Neural cell (in vitro differentiated cells): ENCODE data around the gene MEGF9. TPM values are rescaled to one million over a fixed set of nuclear protein-coding genes. Genes with fewer than 3 reads are reported as not detected.
A peak's percentile ranks its signal among the peaks of the same experiment; 100 is the strongest.

Source experiments
- H2AFZ ChIP-seq: fragments of 200-600, 300-800 bp; sonication (generic), shearing (Covaris generic); 2 replicates; pipeline ENCODE4 v1.6.0; 2014; ENCODE audit warnings: low read depth, mild to moderate bottlenecking, antibody characterized with exemption, low read length, moderate library complexity
- H3F3A ChIP-seq: fragments of 200-600 bp; shearing (Covaris generic); 2 replicates; pipeline ENCODE4 v1.6.1; 2016; ENCODE audit warnings: mild to moderate bottlenecking, moderate library complexity, mixed read lengths, antibody characterized with exemption, low read length; ENCODE audit not compliant: insufficient read depth, poor library complexity, severe bottlenecking
- H3K27ac ChIP-seq: fragments of 200-600, 300-800 bp; sonication (generic), shearing (Covaris generic); 2 replicates; pipeline ENCODE4 v1.5.1; 2014; ENCODE audit warnings: mild to moderate bottlenecking, low read length, moderate library complexity
- H3K27me3 ChIP-seq: fragments of 300-800, 200-600 bp; sonication (generic), shearing (Covaris generic); 2 replicates; pipeline ENCODE4 v1.6.0; 2014; ENCODE audit warnings: mild to moderate bottlenecking, low read depth, low read length, moderate library complexity; ENCODE audit not compliant: insufficient read depth
- H3K36me3 ChIP-seq: fragments of 300-800, 200-600 bp; sonication (generic), shearing (Covaris generic); 2 replicates; pipeline ENCODE4 v1.5.1; 2014; ENCODE audit warnings: mild to moderate bottlenecking, antibody characterized with exemption, low read length, moderate library complexity; ENCODE audit not compliant: insufficient read depth
- H3K4me2 ChIP-seq: fragments of 300-800, 200-600 bp; sonication (generic), shearing (Covaris generic); 2 replicates; pipeline ENCODE4 v1.6.0; 2014; ENCODE audit warnings: mild to moderate bottlenecking, low read length
- H3K4me3 ChIP-seq: fragments of 300-800, 200-600 bp; sonication (generic), shearing (Covaris generic); 2 replicates; pipeline ENCODE4 v1.5.1; 2014; ENCODE audit warnings: mild to moderate bottlenecking, low read length, moderate library complexity
- H3K79me2 ChIP-seq: fragments of 200-600 bp; shearing (Covaris generic); replicated peaks from 2 replicates; pipeline ENCODE4 v1.6.0; 2014; ENCODE audit warnings: mild to moderate bottlenecking, low read length, moderate library complexity; ENCODE audit not compliant: insufficient read depth
- H3K9ac ChIP-seq: fragments of 300-800, 200-600 bp; sonication (generic), shearing (Covaris generic); 2 replicates; pipeline ENCODE4 v1.6.1; 2016; ENCODE audit warnings: mild to moderate bottlenecking, low read length, mixed read lengths
- H3K9me2 ChIP-seq: fragments of 200-600 bp; shearing (Covaris generic); 2 replicates; pipeline ENCODE4 v1.6.1; 2016; ENCODE audit warnings: mild to moderate bottlenecking, low read length, mixed read lengths; ENCODE audit not compliant: insufficient read depth
- H3K9me3 ChIP-seq: fragments of 200-600, 300-800 bp; sonication (generic), shearing (Covaris generic); 2 replicates; pipeline ENCODE4 v1.6.1; 2016; ENCODE audit warnings: mild to moderate bottlenecking, mixed run types, low read length, moderate library complexity, mixed read lengths
- H4K20me1 ChIP-seq: fragments of 200-600 bp; shearing (Covaris generic); 2 replicates; pipeline ENCODE4 v1.6.1; 2016; ENCODE audit warnings: mild to moderate bottlenecking, mixed run types; ENCODE audit not compliant: insufficient read depth
- CTCF ChIP-seq: fragments of 450-650 bp; IDR thresholded peaks from 2 replicates; pipeline ENCODE4 v1.5.1; 2014; ENCODE audit warnings: antibody characterized with exemption, mild to moderate bottlenecking, moderate library complexity; ENCODE audit not compliant: poor library complexity, severe bottlenecking
- EP300 ChIP-seq: fragments of 450-650 bp; conservative IDR thresholded peaks from 2 replicates; pipeline ENCODE4 v1.6.1; 2014; ENCODE audit warnings: antibody characterized with exemption, mild to moderate bottlenecking, moderate library complexity; ENCODE audit not compliant: poor library complexity, severe bottlenecking
- EZH2 ChIP-seq: fragments of 200-600, 300-800 bp; shearing (Covaris generic), sonication (generic); IDR thresholded peaks from 2 replicates; pipeline ENCODE4 v1.6.1; 2014; ENCODE audit warnings: antibody characterized with exemption, low read length, borderline replicate concordance, mild to moderate bottlenecking; ENCODE audit not compliant: insufficient read depth, poor library complexity, severe bottlenecking
- MXI1 ChIP-seq: fragments of 450-650 bp; conservative IDR thresholded peaks from 2 replicates; pipeline ENCODE4 v1.6.1; 2014; ENCODE audit warnings: antibody characterized with exemption, mild to moderate bottlenecking; ENCODE audit not compliant: poor library complexity, severe bottlenecking
- POLR2AphosphoS5 ChIP-seq: IDR thresholded peaks from 2 replicates; pipeline ENCODE4 v1.6.1; 2012
- RAD21 ChIP-seq: fragments of 450-650 bp; conservative IDR thresholded peaks from 2 replicates; pipeline ENCODE4 v1.6.1; 2014; ENCODE audit warnings: antibody characterized with exemption, mild to moderate bottlenecking, moderate library complexity
- REST ChIP-seq: IDR thresholded peaks from 2 replicates; pipeline ENCODE4 v1.6.1; 2012; ENCODE audit warnings: borderline replicate concordance
- SMC3 ChIP-seq: fragments of 450-650 bp; conservative IDR thresholded peaks from 2 replicates; pipeline ENCODE4 v1.6.1; 2014; ENCODE audit warnings: antibody characterized with exemption, mild to moderate bottlenecking, moderate library complexity; ENCODE audit not compliant: poor library complexity
- TAF1 ChIP-seq: IDR thresholded peaks from 2 replicates; pipeline ENCODE4 v1.6.1; 2012; ENCODE audit warnings: low read depth
- polyA plus RNA-seq: library from polyadenylated mRNA; depleted of rRNA; stranded (reverse); fragments of >200 nt; gene quantifications from 2 replicates; pipeline ENCODE4 v1.2.3, GENCODE V29; 2014

MEGF9 gene
- polyA plus RNA-seq, 1 donor from 2014 or later = 35.0 TPM

- no peak overlapping the region for H2AFZ ChIP-seq
- H3K9me2 ChIP-seq = no peaks in the 10 kb centered on the region
- TF ChIP-seq MXI1 (no peak), POLR2AphosphoS5 (no peak), EP300 (no peak)
- H3K79me2 ChIP-seq = peaks cover 63% of the 10 kb centered on the region
- no peaks in the 10 kb centered on the region for H3K36me3 ChIP-seq
- no peaks in the 10 kb centered on the region for H3K27me3 ChIP-seq
- H3K9ac ChIP-seq = no peak overlapping the region
- H3K4me3 ChIP-seq = peak overlapping the region; percentile 6
- H4K20me1 ChIP-seq = peaks cover 6% of the 10 kb centered on the region
- no peaks in the 10 kb centered on the region for H3F3A ChIP-seq
- no peaks in the 10 kb centered on the region for H3K9me3 ChIP-seq
- no peak overlapping the region for H3K27ac ChIP-seq
- H3K4me2 ChIP-seq = no peak overlapping the region
Measured at GRCh38 chr9:120705174-120705573, 9.1 kb downstream of the MEGF9 start.

GRCh38 chr9:120702075-120702474 is 12.2 kb downstream of the MEGF9 start:
- Histone ChIP-seq H3K36me3 (no peaks in the 10 kb centered on the region), H3K9me2 (no peaks in the 10 kb centered on the region), H3K4me2 (no peak overlapping the region), H3K27ac (no peak overlapping the region), H2AFZ (no peak overlapping the region), H4K20me1 (peaks cover 4% of the 10 kb centered on the region), H3K79me2 (peaks cover 48% of the 10 kb centered on the region), H3K9ac (no peak overlapping the region), H3K9me3 (no peaks in the 10 kb centered on the region), H3F3A (no peaks in the 10 kb centered on the region), H3K27me3 (no peaks in the 10 kb centered on the region), H3K4me3 (no peak overlapping the region)
- no peak for TF ChIP-seq TAF1
- no peak for TF ChIP-seq REST
- TF ChIP-seq EZH2 = no peak
- TF ChIP-seq SMC3 = no peak
- no peak for TF ChIP-seq EP300
- no peak for TF ChIP-seq POLR2AphosphoS5

GRCh38 chr9:120701248-120701647 is 13.0 kb downstream of the MEGF9 start:
- no peak overlapping the region for H3K4me3 ChIP-seq
- no peak overlapping the region for H3K9ac ChIP-seq
- no peak overlapping the region for H3K4me2 ChIP-seq
- no peaks in the 10 kb centered on the region for H3K36me3 ChIP-seq
- H3K9me2 ChIP-seq = no peaks in the 10 kb centered on the region
- no peak for TF ChIP-seq TAF1
- no peak for TF ChIP-seq POLR2AphosphoS5
- no peak for TF ChIP-seq EZH2
- TF ChIP-seq REST = no peak
- no peak for TF ChIP-seq CTCF
- no peak for TF ChIP-seq RAD21
- no peak for TF ChIP-seq EP300
- no peak for TF ChIP-seq SMC3
- TF ChIP-seq MXI1 = no peak
- peaks cover 40% of the 10 kb centered on the region for H3K79me2 ChIP-seq
- no peak overlapping the region for H3K27ac ChIP-seq
- H3K27me3 ChIP-seq = no peaks in the 10 kb centered on the region
- peaks cover 4% of the 10 kb centered on the region for H4K20me1 ChIP-seq
- H3F3A ChIP-seq = no peaks in the 10 kb centered on the region
- no peak overlapping the region for H2AFZ ChIP-seq
- no peaks in the 10 kb centered on the region for H3K9me3 ChIP-seq
